HEK293T (cell line): ENCODE results near the gene MAST4.

ENCODE experiments used
- CTCF ChIA-PET: fragments of 350-600 bp; formaldehyde crosslinking; extraction: SDS; loops from one replicate; lab custom pipeline; 2021; ENCODE audit warnings: antibody characterized with exemption, inconsistent platforms; lab: Yijun Ruan, JAX
- POLR2A ChIA-PET: fragments of 350-600 bp; formaldehyde crosslinking; extraction: SDS; loops from one replicate; lab custom pipeline; 2020; ENCODE audit warnings: antibody characterized with exemption, inconsistent platforms; lab: Yijun Ruan, JAX
- DNase-seq: peaks from one replicate; pipeline ENCODE4 v3.0.0; 2012; ENCODE audit warnings: mixed read lengths; ENCODE audit errors: extremely low spot score
- ARNT ChIP-seq: fragments of 450-650 bp; IDR thresholded peaks from 2 replicates; pipeline ENCODE4 v1.6.1; 2017; ENCODE audit warnings: mild to moderate bottlenecking
- BHLHE40 ChIP-seq: fragments of 450-650 bp; IDR thresholded peaks from 2 replicates; pipeline ENCODE4 v1.6.1; 2016; ENCODE audit warnings: mild to moderate bottlenecking, moderate library complexity, borderline replicate concordance
- CTBP1 ChIP-seq: fragments of 450-650 bp; IDR thresholded peaks from 2 replicates; pipeline ENCODE4 v1.6.1; 2016; ENCODE audit warnings: borderline replicate concordance
- ELF4 ChIP-seq: fragments of 450-650 bp; IDR thresholded peaks from 2 replicates; pipeline ENCODE4 v1.6.1; 2017; ENCODE audit warnings: antibody characterized with exemption
- FOXA1 ChIP-seq: fragments of 450-650 bp; IDR thresholded peaks from 2 replicates; pipeline ENCODE4 v1.6.1; 2016; ENCODE audit warnings: mild to moderate bottlenecking
- FOXK2 ChIP-seq: fragments of 450-650 bp; IDR thresholded peaks from 2 replicates; pipeline ENCODE4 v1.6.1; 2016; ENCODE audit warnings: mild to moderate bottlenecking
- FOXM1 ChIP-seq: fragments of 450-650 bp; IDR thresholded peaks from 2 replicates; pipeline ENCODE4 v1.6.1; 2017; ENCODE audit warnings: mild to moderate bottlenecking, borderline replicate concordance
- HDGF ChIP-seq: fragments of 450-650 bp; IDR thresholded peaks from 2 replicates; pipeline ENCODE4 v1.6.1; 2017; ENCODE audit warnings: antibody characterized with exemption, borderline replicate concordance
- L3MBTL2 ChIP-seq: fragments of 450-650 bp; conservative IDR thresholded peaks from 2 replicates; pipeline ENCODE4 v1.6.1; 2016; ENCODE audit warnings: mild to moderate bottlenecking
- LEF1 ChIP-seq: fragments of 450-650 bp; IDR thresholded peaks from 2 replicates; pipeline ENCODE4 v1.6.1; 2017; ENCODE audit warnings: mild to moderate bottlenecking, borderline replicate concordance
- NFRKB ChIP-seq: fragments of 450-650 bp; IDR thresholded peaks from 2 replicates; pipeline ENCODE4 v1.6.1; 2016; ENCODE audit warnings: mild to moderate bottlenecking, moderate library complexity
- SP1 ChIP-seq: fragments of 450-650 bp; IDR thresholded peaks from 2 replicates; pipeline ENCODE4 v1.6.1; 2017
- SUZ12 ChIP-seq: fragments of 450-650 bp; IDR thresholded peaks from 2 replicates; pipeline ENCODE4 v1.6.1; 2016; ENCODE audit warnings: mild to moderate bottlenecking
- TARDBP ChIP-seq: fragments of 450-650 bp; IDR thresholded peaks from 2 replicates; pipeline ENCODE4 v1.6.1; 2016
- ZNF384 ChIP-seq: fragments of 450-650 bp; IDR thresholded peaks from 2 replicates; pipeline ENCODE4 v1.6.1; 2016
- TF ChIP-seq, protein P1 (sequence below): fragments of 450-650 bp; IDR thresholded peaks from 2 replicates; pipeline ENCODE4 v1.6.1; 2016

The MAST4 gene

DNA sequence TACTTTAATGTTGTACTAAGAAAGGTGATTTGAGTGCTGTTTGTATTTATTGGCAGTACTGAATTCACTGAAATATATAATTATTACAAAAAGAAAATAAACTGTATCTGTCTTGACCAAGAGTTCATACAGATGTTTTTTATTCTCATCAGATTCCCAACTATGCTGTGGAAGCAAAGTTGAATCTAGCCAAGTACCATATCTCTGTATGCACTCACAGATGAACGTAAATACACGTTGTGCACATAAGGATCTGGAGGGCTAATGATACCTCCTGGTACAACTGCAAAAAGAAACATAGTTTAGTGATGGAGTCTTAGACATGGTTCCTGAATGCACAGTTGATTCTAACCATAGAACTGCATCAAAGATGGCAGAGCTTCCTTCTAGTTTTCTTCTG lies 431.0 kb downstream of the MAST4 start:
- ChIA-PET CTCF (interaction anchor here (0.5 kb wide), 1 partner anchor 140 kb away, joined by 3 read pairs; no protein-coding TSS in a partner anchor), POLR2A (no interaction called here)
- DNase-seq: no peak
- no peak for TF ChIP-seq FOXA1
- TF ChIP-seq, protein P1, sequence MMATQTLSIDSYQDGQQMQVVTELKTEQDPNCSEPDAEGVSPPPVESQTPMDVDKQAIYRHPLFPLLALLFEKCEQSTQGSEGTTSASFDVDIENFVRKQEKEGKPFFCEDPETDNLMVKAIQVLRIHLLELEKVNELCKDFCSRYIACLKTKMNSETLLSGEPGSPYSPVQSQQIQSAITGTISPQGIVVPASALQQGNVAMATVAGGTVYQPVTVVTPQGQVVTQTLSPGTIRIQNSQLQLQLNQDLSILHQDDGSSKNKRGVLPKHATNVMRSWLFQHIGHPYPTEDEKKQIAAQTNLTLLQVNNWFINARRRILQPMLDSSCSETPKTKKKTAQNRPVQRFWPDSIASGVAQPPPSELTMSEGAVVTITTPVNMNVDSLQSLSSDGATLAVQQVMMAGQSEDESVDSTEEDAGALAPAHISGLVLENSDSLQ: no peak
- no peak for TF ChIP-seq ARNT
- TF ChIP-seq ZNF384: no peak
- TF ChIP-seq TARDBP: no peak
- TF ChIP-seq SUZ12: no peak
- TF ChIP-seq NFRKB: no peak

DNA sequence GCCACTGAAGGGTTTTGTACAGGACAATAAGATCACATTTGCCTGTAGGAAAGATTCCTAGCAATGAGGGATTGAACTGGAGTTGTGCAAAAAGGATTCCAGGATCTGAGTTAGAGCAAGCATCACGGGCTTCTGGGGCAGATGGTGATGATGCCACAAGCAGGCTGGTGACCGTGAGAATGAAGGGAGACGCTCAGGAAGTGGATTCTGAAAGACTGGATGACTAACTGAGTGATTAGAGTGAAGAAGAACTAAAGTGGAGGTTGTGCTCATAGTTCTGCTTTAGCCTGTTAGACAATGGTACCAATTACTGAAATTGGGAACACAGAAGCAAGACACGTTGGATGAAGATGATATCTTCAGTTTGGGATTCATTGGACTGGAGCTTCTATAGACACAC lies 432.2 kb downstream of the MAST4 start:
- POLR2A ChIA-PET: no interaction called here
- CTCF ChIA-PET: no interaction called here
- no peak for DNase-seq
- TF ChIP-seq ZNF384 (no peak), NFRKB (no peak), BHLHE40 (no peak), TARDBP (no peak), L3MBTL2 (no peak), SP1 (no peak), FOXA1 (no peak), CTBP1 (no peak)
- TF ChIP-seq, protein P1: no peak

DNA sequence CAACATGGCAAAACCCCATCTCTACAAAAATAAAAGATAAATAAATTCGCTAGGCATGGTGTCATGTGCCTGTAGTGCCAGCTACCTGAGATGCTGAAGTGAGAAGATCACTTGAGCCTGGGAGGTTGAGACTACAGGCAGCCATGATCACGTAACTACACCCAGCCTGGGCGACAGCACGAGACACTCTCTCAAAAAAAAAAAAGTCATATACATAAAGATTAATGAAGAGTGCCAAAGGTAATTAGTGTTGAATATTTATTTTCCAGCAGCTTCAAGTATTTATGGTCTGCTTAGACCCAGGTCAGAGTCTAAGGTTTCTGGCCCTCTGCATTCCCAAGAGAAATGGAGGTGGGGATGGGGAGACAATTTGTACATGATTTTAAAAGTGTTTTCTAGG lies 432.7 kb downstream of the MAST4 start:
- ChIA-PET CTCF (no interaction called here), POLR2A (no interaction called here)
- TF ChIP-seq FOXM1 (no peak), FOXK2 (no peak), L3MBTL2 (no peak), TARDBP (no peak), ZNF384 (no peak), SUZ12 (no peak), ELF4 (no peak), NFRKB (no peak), HDGF (no peak), BHLHE40 (no peak)
- DNase-seq: no peak

DNA sequence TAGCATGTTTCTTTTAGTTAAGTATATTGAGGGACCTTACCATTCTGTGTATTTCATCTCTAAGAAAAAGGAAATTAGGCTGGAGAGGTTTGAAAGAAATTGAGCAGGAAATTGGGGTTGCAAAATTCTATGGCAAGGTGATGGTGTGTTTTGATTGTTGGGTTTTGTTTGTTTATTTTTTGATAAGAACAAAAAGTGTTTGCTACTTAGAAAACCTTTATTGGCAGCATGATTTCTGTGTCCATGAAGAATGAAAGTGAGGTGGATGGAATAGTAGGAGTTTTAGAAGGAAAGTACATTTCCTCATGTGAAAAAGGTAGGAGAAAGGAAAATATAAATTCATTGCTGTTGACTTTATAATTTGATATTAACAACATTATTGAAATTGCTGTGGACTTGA lies 433.3 kb downstream of the MAST4 start:
- no peak for DNase-seq
- POLR2A ChIA-PET: no interaction called here
- CTCF ChIA-PET: no interaction called here
- TF ChIP-seq FOXK2: no peak
- TF ChIP-seq CTBP1: no peak
- TF ChIP-seq ZNF384: no peak
- TF ChIP-seq BHLHE40: no peak
- TF ChIP-seq ELF4: no peak
- TF ChIP-seq ARNT: no peak
- no peak for TF ChIP-seq SP1
- no peak for TF ChIP-seq L3MBTL2
- TF ChIP-seq LEF1: no peak
- TF ChIP-seq FOXM1: no peak
- no peak for TF ChIP-seq FOXA1
- TF ChIP-seq, protein P1: no peak
- TF ChIP-seq NFRKB: no peak

DNA sequence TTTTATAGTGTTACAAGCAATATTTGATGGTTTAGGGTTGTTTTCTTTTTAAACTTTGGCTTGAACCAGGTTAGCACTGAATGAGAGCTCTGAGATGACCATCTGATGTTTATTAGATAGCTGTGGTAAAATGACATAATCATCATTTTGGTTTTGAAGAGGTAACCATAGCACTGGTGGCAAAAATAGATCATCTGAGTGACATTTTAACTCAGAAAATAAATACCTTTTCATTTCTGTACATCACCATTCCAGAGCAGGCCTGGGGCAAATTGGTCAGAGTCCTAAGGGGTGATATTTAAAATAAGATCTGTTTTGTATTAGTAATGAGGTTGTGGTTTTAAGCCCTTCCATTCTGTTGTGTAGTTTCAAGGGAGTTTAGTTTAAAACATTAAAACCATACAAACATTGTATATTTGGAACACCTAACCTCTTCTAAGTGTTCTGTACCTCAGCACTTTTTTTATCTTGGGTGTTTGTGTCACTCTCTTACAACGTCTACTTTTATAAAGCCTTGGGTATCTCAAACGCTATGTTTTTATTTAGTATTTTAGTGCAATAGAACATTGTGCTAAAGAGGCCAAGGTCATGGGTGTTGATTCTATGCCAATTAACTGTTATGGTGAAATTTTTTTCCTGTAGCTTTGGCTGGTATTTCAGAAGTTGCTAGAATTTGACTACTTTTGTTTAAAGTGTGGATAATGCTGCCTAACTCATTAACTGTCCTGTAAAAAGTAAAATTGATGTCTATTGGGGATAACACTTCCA lies 434.3 kb downstream of the MAST4 start:
- POLR2A ChIA-PET: no interaction called here
- TF ChIP-seq NFRKB (no peak), SP1 (no peak), ZNF384 (no peak)
- TF ChIP-seq, protein P1: peak; percentile 52; the same call in 1 of the 2 replicates
- CTCF ChIA-PET: no interaction called here
- no peak for DNase-seq

DNA sequence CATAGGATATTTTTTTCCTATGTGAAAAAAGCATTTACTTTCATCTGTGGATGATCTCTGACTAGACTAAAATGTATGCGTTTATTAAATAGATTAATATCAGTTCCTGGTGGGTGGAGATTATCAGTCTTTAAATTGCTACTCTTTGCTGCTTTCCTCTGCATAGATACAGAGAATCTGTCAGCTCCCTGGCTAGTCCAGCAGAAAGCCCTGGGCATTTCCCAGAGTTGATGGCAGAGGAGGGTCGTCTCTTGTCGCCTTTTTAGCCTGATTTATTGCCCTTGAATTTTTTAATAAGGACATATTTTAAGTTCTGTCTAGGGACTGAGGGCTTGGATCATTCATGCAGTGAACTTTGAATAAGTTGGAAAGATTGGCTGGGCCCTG lies 434.9 kb downstream of the MAST4 start:
- CTCF ChIA-PET: no interaction called here
- TF ChIP-seq, protein P1: peak; percentile 69
- TF ChIP-seq FOXA1: no peak

More for the DNA sequence above, 434.9 kb downstream of the MAST4 start:
- no peak for DNase-seq
- POLR2A ChIA-PET: no interaction called here
